Lung (tissue), 12 donors: ENCODE data around the gene RAP1GAP2. TPM values are rescaled to one million over a fixed set of nuclear protein-coding genes. Genes with fewer than 3 reads are reported as not detected.

ENCODE experiments used
- ATAC-seq: fragments of 200-7000 bp; cut with Tn5 transposase; one replicate; pipeline ENCODE4 v1.9.1; 2020; ENCODE audit warnings: moderate number of reproducible peaks; ENCODE audit not compliant: insufficient read depth, low FRiP score
- DNase-seq, 3 donors: peaks; one replicate each; pipeline ENCODE4 v3.0.0-alpha.2; 2013 to 2017
- H3K27ac ChIP-seq, 2 donors: one replicate each; pipeline ENCODE4 v1.5.1; 2013; ENCODE audit warnings: mild to moderate bottlenecking in 2 of 2, moderate library complexity in 2 of 2, control low read depth in 1 of 2, inconsistent platforms in 1 of 2, low read depth in 1 of 2, low read length in 1 of 2
- H3K27me3 ChIP-seq, 3 donors: one replicate each; pipeline ENCODE4 v1.5.1; 2013; ENCODE audit warnings: low read length in 2 of 3; ENCODE audit not compliant: control insufficient read depth in 3 of 3, insufficient read depth in 3 of 3
- H3K36me3 ChIP-seq, 4 donors: one replicate each; pipeline ENCODE4 v1.5.1; 2013; ENCODE audit warnings: low read length in 4 of 4, mild to moderate bottlenecking in 1 of 4, moderate library complexity in 1 of 4; ENCODE audit not compliant: control insufficient read depth in 4 of 4, insufficient read depth in 4 of 4
- H3K4me1 ChIP-seq, 5 donors: one replicate each; pipeline ENCODE4 v1.5.1; 2013; ENCODE audit warnings: low read length in 5 of 5, mild to moderate bottlenecking in 2 of 5, moderate library complexity in 1 of 5; ENCODE audit not compliant: control insufficient read depth in 5 of 5, insufficient read depth in 5 of 5
- H3K4me3 ChIP-seq: one replicate; pipeline ENCODE4 v1.5.1; 2013; ENCODE audit warnings: mild to moderate bottlenecking, control low read depth, moderate library complexity
- H3K9ac ChIP-seq, 2 donors: one replicate each; pipeline ENCODE4 v1.5.1; 2013; ENCODE audit warnings: low read length in 2 of 2, control low read depth in 1 of 2; ENCODE audit not compliant: insufficient read depth in 1 of 2
- H3K9me3 ChIP-seq, 4 donors: one replicate each; pipeline ENCODE4 v1.5.1; 2013; ENCODE audit warnings: low read length in 3 of 4, mild to moderate bottlenecking in 1 of 4, moderate library complexity in 1 of 4; ENCODE audit not compliant: control insufficient read depth in 4 of 4, insufficient read depth in 3 of 4
- WGBS, 2 donors: extraction: QIAGEN DNeasy Blood & Tissue Kit; methylation state at CpG; one replicate each; pipeline ENCODE4 v1.1.7; 2013; 5-methylcytosine and 5-hydroxymethylcytosine counted together
- polyA plus RNA-seq, 2 donors: library from polyadenylated mRNA; stranded (reverse); fragments of 200-250 nt; gene quantifications; one replicate each; pipeline ENCODE4 v1.2.1, GENCODE V29; 2013
- total RNA-seq, 2 donors: library from RNA; depleted of rRNA in 1 of 2; stranded (reverse); fragments of >200 nt in 1 of 2; gene quantifications; one replicate each; pipeline ENCODE4 v1.2.1, GENCODE V29; 2014 to 2021
- TF ChIP-seq, protein P1 (sequence below): IDR thresholded peaks from 2 replicates; pipeline ENCODE4 v1.5.1; 2012; ENCODE audit warnings: mild to moderate bottlenecking; ENCODE audit errors: control extremely low read depth, extremely low read depth
- donor health status: control.
- donor health status: control.
- donor health status: Bipolar disorder and iron deficiency.
- donor health status: healthy.
- donor health status: DM: yes; HTN: yes; CAD: no.

Gene RAP1GAP2
- total and polyA plus RNA-seq, 4 donors: 5.3 to 16.7 (median 6.0) TPM

DNA sequence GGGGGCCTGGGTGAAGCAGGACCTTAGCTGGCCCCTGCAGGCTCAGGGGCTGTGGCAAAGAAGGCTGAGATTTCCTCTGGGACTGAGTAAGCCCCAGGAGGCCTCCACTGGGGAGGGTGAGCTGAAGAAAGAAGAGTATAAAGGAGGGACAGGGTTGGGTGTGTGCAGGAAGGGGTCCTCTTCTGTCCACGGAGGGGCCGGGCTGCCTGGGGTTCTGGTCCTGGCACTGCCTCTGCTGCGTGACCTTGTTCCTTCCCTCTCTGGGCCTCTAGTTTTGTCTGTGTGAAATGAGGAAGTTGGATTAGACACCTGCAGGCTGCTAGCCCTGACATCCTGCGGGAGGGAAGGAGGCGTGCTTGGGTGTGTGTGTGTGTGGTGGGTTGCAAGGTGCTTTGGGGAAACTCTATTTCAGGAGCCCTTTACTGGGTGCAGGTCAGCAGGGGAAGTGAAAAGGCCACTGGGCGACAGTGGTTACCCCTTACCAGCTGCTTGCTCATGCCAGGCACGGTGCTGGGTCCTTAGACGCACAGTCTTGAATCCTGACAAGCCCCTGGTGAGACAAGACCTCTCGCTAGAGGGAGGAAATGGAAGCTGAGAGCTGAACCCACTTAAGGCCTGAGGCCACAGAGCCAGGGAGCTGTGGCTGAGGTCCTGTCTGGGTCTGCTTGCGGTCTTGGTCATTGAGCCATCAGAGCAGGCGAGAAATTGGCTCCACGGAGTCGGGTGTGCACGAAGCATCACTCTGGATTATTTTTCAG, 206.5 kb downstream of the RAP1GAP2 start:
- 36 to 67% methylated on average over 14 of the region's 14 CpGs for WGBS, 2 donors
- no peaks in the 10 kb centered on the region for H3K9me3 ChIP-seq
- peak overlapping the region in 1 of 2 donors; percentile 4 for H3K27ac ChIP-seq
- no peaks in the 10 kb centered on the region for H3K27me3 ChIP-seq
- H3K4me1 ChIP-seq: peaks cover 0 to 37% (median 12%) of the 10 kb centered on the region in 5 donors
- peaks cover 0 to 9% (median 0%) of the 10 kb centered on the region in 4 donors for H3K36me3 ChIP-seq
- TF ChIP-seq, protein P1, sequence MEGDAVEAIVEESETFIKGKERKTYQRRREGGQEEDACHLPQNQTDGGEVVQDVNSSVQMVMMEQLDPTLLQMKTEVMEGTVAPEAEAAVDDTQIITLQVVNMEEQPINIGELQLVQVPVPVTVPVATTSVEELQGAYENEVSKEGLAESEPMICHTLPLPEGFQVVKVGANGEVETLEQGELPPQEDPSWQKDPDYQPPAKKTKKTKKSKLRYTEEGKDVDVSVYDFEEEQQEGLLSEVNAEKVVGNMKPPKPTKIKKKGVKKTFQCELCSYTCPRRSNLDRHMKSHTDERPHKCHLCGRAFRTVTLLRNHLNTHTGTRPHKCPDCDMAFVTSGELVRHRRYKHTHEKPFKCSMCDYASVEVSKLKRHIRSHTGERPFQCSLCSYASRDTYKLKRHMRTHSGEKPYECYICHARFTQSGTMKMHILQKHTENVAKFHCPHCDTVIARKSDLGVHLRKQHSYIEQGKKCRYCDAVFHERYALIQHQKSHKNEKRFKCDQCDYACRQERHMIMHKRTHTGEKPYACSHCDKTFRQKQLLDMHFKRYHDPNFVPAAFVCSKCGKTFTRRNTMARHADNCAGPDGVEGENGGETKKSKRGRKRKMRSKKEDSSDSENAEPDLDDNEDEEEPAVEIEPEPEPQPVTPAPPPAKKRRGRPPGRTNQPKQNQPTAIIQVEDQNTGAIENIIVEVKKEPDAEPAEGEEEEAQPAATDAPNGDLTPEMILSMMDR: no peak
- no peak for ATAC-seq
- peak in 1 of 3 donors; percentile 19 for DNase-seq
- no peak overlapping the region for H3K4me3 ChIP-seq
- no peak overlapping the region for H3K9ac ChIP-seq

DNA sequence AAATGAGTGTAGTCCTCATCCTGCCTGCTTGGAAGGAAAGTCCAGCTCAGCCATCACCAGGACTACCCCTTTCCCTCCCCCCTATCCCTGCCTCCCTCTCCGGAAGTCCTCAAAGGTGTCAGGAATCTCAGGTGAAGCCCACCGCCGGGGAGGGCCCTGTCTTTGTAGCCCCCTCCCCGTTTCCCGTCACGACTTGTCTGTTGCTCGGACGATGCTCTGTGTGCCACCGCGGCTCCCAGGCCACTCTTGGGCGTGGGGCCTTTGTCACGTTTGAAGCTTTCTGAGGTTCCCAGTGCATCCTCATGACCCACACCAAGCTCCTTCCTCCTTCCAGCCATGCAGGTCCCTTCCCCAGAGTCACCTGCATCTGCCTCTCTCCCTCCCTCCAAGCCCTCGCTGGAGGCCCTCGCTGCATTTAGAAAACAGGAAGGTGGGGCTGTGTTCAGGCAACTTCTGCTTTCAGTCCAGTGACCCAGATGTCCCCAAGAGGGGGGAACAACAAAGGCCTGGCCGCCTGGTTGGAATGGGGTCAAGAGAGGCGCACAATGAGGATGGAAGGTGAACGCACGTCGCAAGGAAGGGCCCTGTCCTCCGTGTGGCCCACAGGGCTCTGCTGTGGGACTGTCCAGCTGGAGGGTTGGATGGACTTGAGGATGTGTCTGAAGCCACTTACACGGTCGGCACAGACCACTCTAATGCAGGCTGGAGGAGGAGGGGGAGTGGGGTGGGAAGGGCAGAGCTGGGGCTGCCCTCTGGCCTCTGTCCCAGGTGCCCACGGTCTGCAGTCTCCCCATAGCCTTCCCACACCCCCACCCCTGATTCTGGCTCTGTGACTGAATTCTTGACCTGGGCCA, 207.3 kb downstream of the RAP1GAP2 start:
- no peaks in the 10 kb centered on the region for H3K9me3 ChIP-seq
- no peak overlapping the region for H3K4me3 ChIP-seq
- no peak overlapping the region for H3K9ac ChIP-seq
- H3K27ac ChIP-seq: peak overlapping the region; percentile 62 to 86
- ATAC-seq (peak; percentile 2), DNase-seq (no peak)
- 30 to 56% methylated on average over 21 to 23 of the region's 23 CpGs for WGBS, 2 donors
- H3K4me1 ChIP-seq: peaks cover 0 to 37% (median 12%) of the 10 kb centered on the region in 5 donors
- H3K27me3 ChIP-seq: no peaks in the 10 kb centered on the region
- TF ChIP-seq, protein P1: no peak
- peaks cover 0 to 9% (median 0%) of the 10 kb centered on the region in 4 donors for H3K36me3 ChIP-seq

DNA sequence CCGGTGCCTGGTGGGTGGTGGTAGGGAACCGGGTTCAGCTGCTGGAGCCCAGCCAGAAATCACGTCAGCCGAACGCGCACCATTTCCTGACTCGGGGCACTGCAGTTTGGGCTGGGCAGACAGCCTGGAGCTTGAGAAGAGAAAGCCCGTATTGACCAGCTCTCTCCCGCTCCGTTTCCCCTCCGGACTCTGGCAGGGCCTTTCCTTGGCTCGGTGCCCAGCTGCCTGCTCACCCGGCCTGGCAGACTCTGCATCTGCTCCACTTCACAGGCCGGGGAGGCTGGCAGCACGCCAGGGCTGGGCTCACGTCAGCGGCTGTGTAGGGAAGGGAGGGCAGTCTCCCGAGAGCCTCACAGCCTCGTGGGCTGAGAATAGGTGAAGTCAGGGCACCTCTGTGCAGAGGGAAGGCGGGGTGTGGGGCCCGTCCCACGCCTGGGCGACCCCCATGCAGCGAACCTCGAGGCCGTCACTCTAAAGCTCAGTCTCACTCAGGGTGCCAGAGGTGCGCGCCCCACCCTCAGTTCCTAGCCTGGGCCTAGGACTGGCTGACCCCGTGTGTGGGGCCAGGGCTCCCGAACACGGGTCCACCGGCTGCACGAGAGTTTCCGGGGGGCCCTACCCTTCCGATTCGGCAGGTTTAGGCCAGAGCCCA, 208.0 kb downstream of the RAP1GAP2 start:
- WGBS, 2 donors: 7 to 9% methylated on average over 36 of the region's 36 CpGs
- Histone ChIP-seq H3K27me3 (no peaks in the 10 kb centered on the region), H3K9ac (peak overlapping the region in 1 of 2 donors; percentile 3), H3K4me3 (no peak overlapping the region), H3K4me1 (peaks cover 0 to 37% (median 12%) of the 10 kb centered on the region in 5 donors), H3K36me3 (peaks cover 0 to 4% (median 0%) of the 10 kb centered on the region in 4 donors), H3K9me3 (no peaks in the 10 kb centered on the region), H3K27ac (peak overlapping the region; percentile 81 to 86)
- TF ChIP-seq, protein P1: no peak
- ATAC-seq (peak; percentile 88), DNase-seq (peak; percentile 99)
